HepG2 (cell line): ENCODE measurements around the gene PSMB8. TPM values are rescaled to one million over a fixed set of nuclear protein-coding genes. Genes with fewer than 3 reads are reported as not detected.

Experiments
- ATAC-seq: fragments of 200-7000 bp; cut with Tn5 transposase; 3 replicates; pipeline ENCODE4 v1.9.1; 2020; ENCODE audit warnings: mild to moderate bottlenecking, moderate library complexity
- BruUV-seq: library from RNA; stranded (reverse); fragments of 400-500 nt; replicated peaks from 2 replicates; lab custom pipeline; 2021; lab: Mats Ljungman, UMichigan
- CTCF ChIA-PET: fragments of 300-600 bp; formaldehyde crosslinking; extraction: SDS; loops from one replicate; lab custom pipeline; 2021; ENCODE audit warnings: low total read pairs, inconsistent platforms, low intra/inter-chr PET ratio; lab: Yijun Ruan, JAX
- POLR2A ChIA-PET: fragments of 350-600 bp; sonication (Branson Sonifier 250); formaldehyde crosslinking; loops from one replicate; lab custom pipeline; 2020; ENCODE audit warnings: antibody characterized with exemption, inconsistent platforms; lab: Yijun Ruan, JAX
- DNase-seq: peaks from one replicate; pipeline ENCODE4 v3.0.0-alpha.2; 2015; ENCODE audit warnings: low spot score
- FAIRE-seq: peaks from 3 replicates; lab custom pipeline; 2011; peaks lifted over from hg19 to GRCh38; lab: Jason Lieb, UNC
- H2AFZ ChIP-seq: one replicate; pipeline ENCODE4 v1.6.1; 2011; ENCODE audit warnings: low read length, inconsistent platforms
- H3K27ac ChIP-seq: fragments of 300-600 bp; 3 replicates; pipeline ENCODE4 v1.8.0; 2011; ENCODE audit warnings: mixed run types, mild to moderate bottlenecking, mixed read lengths, low read length, inconsistent platforms; ENCODE audit not compliant: insufficient read depth; ENCODE audit errors: extremely low read length
- H3K27me3 ChIP-seq, 2 experiments: fragments of 200-600 bp in 1 of 2; 2 replicates in 1 of 2; 3 replicates in 1 of 2; pipeline versions ENCODE4 v1.6.0 to v1.8.0; 2011; ENCODE audit warnings: low read length in 2 of 2, mild to moderate bottlenecking in 2 of 2, moderate library complexity in 2 of 2, inconsistent platforms in 1 of 2; ENCODE audit not compliant: insufficient read depth in 2 of 2, control insufficient read depth in 1 of 2
- H3K36me3 ChIP-seq, 2 experiments: fragments of 200-600 bp in 1 of 2; replicated peaks in 1 of 2; 2 replicates in 1 of 2; 3 replicates in 1 of 2; pipeline versions ENCODE4 v1.5.1 to v1.8.0; 2011; ENCODE audit warnings: low read length in 2 of 2, inconsistent platforms in 1 of 2; ENCODE audit not compliant: insufficient read depth in 2 of 2, control insufficient read depth in 1 of 2
- H3K4me1 ChIP-seq: 2 replicates; pipeline ENCODE4 v1.5.1; 2012; ENCODE audit warnings: low read length, inconsistent platforms; ENCODE audit not compliant: insufficient read depth
- H3K4me2 ChIP-seq: 2 replicates; pipeline ENCODE4 v1.6.0; 2011; ENCODE audit warnings: low read depth, low read length, inconsistent platforms
- H3K4me3 ChIP-seq, 3 experiments: fragments of 200-600 bp in 1 of 3; sonication (generic), shearing (Covaris generic) in 1 of 3; replicated peaks in 1 of 3; 2 replicates each; pipeline ENCODE4 v1.5.1; 2011 to 2016; ENCODE audit warnings: low read length in 3 of 3, inconsistent platforms in 2 of 3, low read depth in 2 of 3, mild to moderate bottlenecking in 2 of 3, control low read depth in 1 of 3, mixed read lengths in 1 of 3; ENCODE audit not compliant: insufficient read depth in 1 of 3
- H3K79me2 ChIP-seq: one replicate; pipeline ENCODE4 v1.6.1; 2011; ENCODE audit warnings: low read length, inconsistent platforms; ENCODE audit not compliant: insufficient read depth
- H3K9ac ChIP-seq: 2 replicates; pipeline ENCODE4 v1.6.0; 2011; ENCODE audit warnings: mild to moderate bottlenecking, low read depth, low read length, inconsistent platforms; ENCODE audit not compliant: insufficient read depth
- H3K9me3 ChIP-seq: 2 replicates; pipeline ENCODE4 v1.5.1; 2012; ENCODE audit warnings: mild to moderate bottlenecking, low read length
- H4K20me1 ChIP-seq: 2 replicates; pipeline ENCODE4 v1.6.0; 2011; ENCODE audit warnings: inconsistent platforms, mild to moderate bottlenecking, low read length, moderate library complexity; ENCODE audit not compliant: insufficient read depth
- LCORL ChIP-seq, 2 experiments: fragments of 450-650 bp in 1 of 2; sonication (generic) in 1 of 2; formaldehyde crosslinking in 1 of 2; IDR thresholded peaks; 2 replicates each; pipeline versions ENCODE4 v1.5.0 to v1.6.1; 2017 to 2020; ENCODE audit warnings: antibody characterized with exemption in 1 of 2, missing genetic modification reagents in 1 of 2
- MIXL1 ChIP-seq: IDR thresholded peaks from 2 replicates; pipeline ENCODE4 v1.6.1; 2016
- NR2F2 ChIP-seq: IDR thresholded peaks from 2 replicates; pipeline ENCODE4 v1.6.1; 2012; ENCODE audit warnings: low read depth, inconsistent platforms, borderline replicate concordance
- SMAD3 ChIP-seq: sonication (generic); formaldehyde crosslinking; IDR thresholded peaks from 2 replicates; pipeline ENCODE4 v1.4.0; 2020; ENCODE audit warnings: missing genetic modification reagents
- XRCC5 ChIP-seq: fragments of 200-400 bp; formaldehyde crosslinking; optimal IDR thresholded peaks from 2 replicates; pipeline ENCODE3; 2017; ENCODE audit warnings: mild to moderate bottlenecking, low read length
- ZNF253 ChIP-seq: sonication (generic); formaldehyde crosslinking; IDR thresholded peaks from 2 replicates; pipeline ENCODE4 v1.8.0; 2022; ENCODE audit warnings: mild to moderate bottlenecking, missing genetic modification reagents, borderline replicate concordance
- ZNF570 ChIP-seq: sonication (generic); formaldehyde crosslinking; IDR thresholded peaks from 2 replicates; pipeline ENCODE4 v1.4.0; 2020; ENCODE audit warnings: mild to moderate bottlenecking, missing genetic modification reagents, borderline replicate concordance
- WGBS: methylation state at CpG from one replicate; pipeline ENCODE4 v1.1.6; 2017; ENCODE audit warnings: low lambda C conversion rate; 5-methylcytosine and 5-hydroxymethylcytosine counted together
- in situ Hi-C: cut with HindIII; loops from 2 replicates; pipeline ENCODE4 v1.10.0; 2017; ENCODE audit warnings: low pct_unique_long_range_greater_than_20kb; ENCODE audit not compliant: extremely low pct_ligation_motif_present
- intact Hi-C: fragments of 100-400 bp; cut with micrococcal nuclease; formaldehyde crosslinking; loops from one replicate; pipeline ENCODE4 v1.10.0; 2022; ENCODE audit not compliant: unreplicated experiment
- polyA plus RNA-seq, 8 experiments: library from polyadenylated mRNA; depleted of rRNA in 3 of 8; stranded (reverse) in 7 of 8; unstranded in 1 of 8; fragments of >200 nt; fragmentation: Illumina TruSeq in 4 of 8; extraction: Trizol in 4 of 8; gene quantifications; 2 replicates each; pipeline versions ENCODE4 v1.2.1 to v1.2.3, GENCODE V29; 2011 to 2016; ENCODE audit warnings: low read depth in 4 of 8, missing spikeins in 1 of 8, mixed read lengths in 1 of 8; ENCODE audit not compliant: insufficient read depth in 1 of 8
- total RNA-seq, 5 experiments: library from RNA; depleted of rRNA; stranded (reverse); fragments of >200 nt; fragmentation: Illumina TruSeq; extraction: Trizol; gene quantifications; 2 replicates each; pipeline ENCODE4 v1.2.3, GENCODE V29; 2016; ENCODE audit warnings: low read depth in 1 of 5
- TF ChIP-seq, protein P1 (sequence below): sonication (generic); formaldehyde crosslinking; IDR thresholded peaks from 2 replicates; pipeline ENCODE4 v1.8.1; 2023; ENCODE audit warnings: mild to moderate bottlenecking, inconsistent platforms, moderate library complexity, missing genetic modification reagents, borderline replicate concordance
- TF ChIP-seq, protein P2 (sequence below): IDR thresholded peaks from 2 replicates; pipeline ENCODE4 v1.6.1; 2016; ENCODE audit warnings: low read depth
- TF ChIP-seq, protein P3 (sequence below): sonication (generic); formaldehyde crosslinking; IDR thresholded peaks from 2 replicates; pipeline ENCODE4 v1.4.0; 2020; ENCODE audit warnings: mild to moderate bottlenecking, missing genetic modification reagents
- TF ChIP-seq, protein P4 (sequence below): sonication (generic); formaldehyde crosslinking; IDR thresholded peaks from 2 replicates; pipeline ENCODE4 v1.5.0; 2020; ENCODE audit warnings: mild to moderate bottlenecking, missing genetic modification reagents

PSMB8 gene
- total and polyA plus RNA-seq, 2 of the 13 experiments (the other 11 are each of a cell fraction or from before 2014, with no cell fraction given): 30.7 to 64.7 TPM

DNA sequence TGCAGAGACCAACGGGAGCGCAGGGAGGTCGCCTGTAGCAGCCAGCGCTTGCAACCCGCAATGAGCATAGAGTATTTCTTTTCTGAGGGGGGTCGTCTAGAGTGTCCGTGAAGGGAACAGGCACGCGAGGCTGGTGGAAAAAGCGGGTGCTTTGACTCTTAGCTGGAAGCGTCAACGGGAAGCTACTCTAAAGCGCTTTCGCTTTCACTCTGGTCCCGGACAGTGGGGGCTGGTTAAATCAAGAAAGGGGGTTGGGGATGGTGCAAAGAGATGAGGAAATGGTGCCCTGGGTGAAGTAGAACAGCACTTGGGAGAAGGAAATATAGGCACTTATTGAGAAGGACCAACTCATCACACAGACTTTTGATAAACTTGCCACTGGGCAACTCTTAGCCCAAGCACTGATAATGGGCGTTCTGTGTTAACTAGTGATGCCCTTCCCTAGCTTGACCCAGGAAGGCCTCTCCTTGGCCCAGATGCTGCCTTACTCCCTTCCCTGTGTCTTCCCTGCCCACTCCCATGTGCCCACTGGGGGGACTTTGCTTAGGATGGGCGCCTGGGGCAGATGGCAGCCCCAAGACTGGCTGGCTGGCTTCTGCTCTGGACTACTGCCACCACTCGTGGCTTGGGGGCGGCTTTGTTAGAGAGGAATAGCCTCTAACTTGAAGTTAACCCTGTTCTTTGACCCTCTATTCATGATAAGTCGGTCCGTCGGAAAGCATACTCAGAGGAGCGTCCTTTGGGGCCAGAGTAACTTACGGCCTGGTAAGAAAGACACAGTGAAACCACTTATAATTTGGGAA is 10.7 kb upstream of the PSMB8 start:
- peak; percentile 11 for ATAC-seq
- Histone ChIP-seq H4K20me1 (no peaks in the 10 kb centered on the region), H3K36me3 (peaks cover 0 to 6% of the 10 kb centered on the region in 2 experiments; a peak in 1 of 5 replicates), H3K4me1 (peaks cover 26% of the 10 kb centered on the region), H3K9me3 (no peaks in the 10 kb centered on the region), H3K4me3 (peak overlapping the region; percentile 93 to 96 (median 95)), H3K27ac (no peak overlapping the region), H3K9ac (0 out of 2 replicates have a peak overlapping the region, but pooled peaks have one; percentile 18), H3K4me2 (peak overlapping the region; percentile 98), H3K27me3 (no peaks in the 10 kb centered on the region; a peak in 1 of 5 replicates), H3K79me2 (no peaks in the 10 kb centered on the region), H2AFZ (peak overlapping the region; percentile 57)
- ChIA-PET CTCF (interaction anchor here (1.2 to 2.4 kb wide), 2 partner anchors 14 to 15 kb away, joined by 4 to 39 read pairs; partner anchors contain the start of gene TAP2), POLR2A (interaction anchor here (0.9 to 3.8 kb wide), 6 partner anchors 10 to 117 kb away, joined by 4 to 69 read pairs (median 26); partner anchors contain the start of genes BRD2, PSMB8 and TAP2)
- 5% methylated on average over 23 of the region's 24 CpGs for WGBS
- in situ Hi-C loops: no loop called here
- DNase-seq: no peak
- FAIRE-seq: peak; percentile 47
- intact Hi-C loops: loop anchor here (1.0 kb wide), 1 partner anchor 28 kb away; no protein-coding TSS in a partner anchor
- BruUV-seq: no TSS peak
- TF ChIP-seq SMAD3 (CRISPR knock-in tag) (peak; percentile 10; the same call in 1 of the 2 replicates), MIXL1 (CRISPR knock-in tag) (0 out of 2 replicates have a peak, but pooled peaks have one; percentile 16), ZNF253 (CRISPR knock-in tag) (0 out of 2 replicates have a peak, but pooled peaks have one; percentile 5), LCORL (IDR thresholded peaks at IDR 0.05) (no peak), LCORL (CRISPR knock-in tag; IDR thresholded peaks at IDR 0.05) (no peak; the same call in 1 of the 2 replicates), ZNF570 (CRISPR knock-in tag) (no peak), XRCC5 (peak; percentile 46), NR2F2 (no peak)
- TF ChIP-seq, protein P1, sequence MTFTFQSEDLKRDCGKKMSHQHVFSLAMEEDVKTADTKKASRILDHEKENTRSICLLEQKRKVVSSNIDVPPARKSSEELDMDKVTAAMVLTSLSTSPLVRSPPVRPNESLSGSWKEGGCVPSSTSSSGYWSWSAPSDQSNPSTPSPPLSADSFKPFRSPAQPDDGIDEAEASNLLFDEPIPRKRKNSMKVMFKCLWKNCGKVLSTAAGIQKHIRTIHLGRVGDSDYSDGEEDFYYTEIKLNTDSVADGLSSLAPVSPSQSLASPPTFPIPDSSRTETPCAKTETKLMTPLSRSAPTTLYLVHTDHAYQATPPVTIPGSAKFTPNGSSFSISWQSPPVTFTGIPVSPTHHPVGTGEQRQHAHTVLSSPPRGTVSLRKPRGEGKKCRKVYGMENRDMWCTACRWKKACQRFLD (CRISPR knock-in tag): no peak
- TF ChIP-seq, protein P2, sequence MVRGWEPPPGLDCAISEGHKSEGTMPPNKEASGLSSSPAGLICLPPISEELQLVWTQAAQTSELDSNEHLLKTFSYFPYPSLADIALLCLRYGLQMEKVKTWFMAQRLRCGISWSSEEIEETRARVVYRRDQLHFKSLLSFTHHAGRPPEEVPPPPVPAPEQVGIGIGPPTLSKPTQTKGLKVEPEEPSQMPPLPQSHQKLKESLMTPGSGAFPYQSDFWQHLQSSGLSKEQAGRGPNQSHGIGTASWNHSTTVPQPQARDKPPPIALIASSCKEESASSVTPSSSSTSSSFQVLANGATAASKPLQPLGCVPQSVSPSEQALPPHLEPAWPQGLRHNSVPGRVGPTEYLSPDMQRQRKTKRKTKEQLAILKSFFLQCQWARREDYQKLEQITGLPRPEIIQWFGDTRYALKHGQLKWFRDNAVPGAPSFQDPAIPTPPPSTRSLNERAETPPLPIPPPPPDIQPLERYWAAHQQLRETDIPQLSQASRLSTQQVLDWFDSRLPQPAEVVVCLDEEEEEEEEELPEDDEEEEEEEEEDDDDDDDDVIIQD (CRISPR knock-in tag): 0 out of 2 replicates have a peak, but pooled peaks have one; percentile 1
- TF ChIP-seq, protein P3, sequence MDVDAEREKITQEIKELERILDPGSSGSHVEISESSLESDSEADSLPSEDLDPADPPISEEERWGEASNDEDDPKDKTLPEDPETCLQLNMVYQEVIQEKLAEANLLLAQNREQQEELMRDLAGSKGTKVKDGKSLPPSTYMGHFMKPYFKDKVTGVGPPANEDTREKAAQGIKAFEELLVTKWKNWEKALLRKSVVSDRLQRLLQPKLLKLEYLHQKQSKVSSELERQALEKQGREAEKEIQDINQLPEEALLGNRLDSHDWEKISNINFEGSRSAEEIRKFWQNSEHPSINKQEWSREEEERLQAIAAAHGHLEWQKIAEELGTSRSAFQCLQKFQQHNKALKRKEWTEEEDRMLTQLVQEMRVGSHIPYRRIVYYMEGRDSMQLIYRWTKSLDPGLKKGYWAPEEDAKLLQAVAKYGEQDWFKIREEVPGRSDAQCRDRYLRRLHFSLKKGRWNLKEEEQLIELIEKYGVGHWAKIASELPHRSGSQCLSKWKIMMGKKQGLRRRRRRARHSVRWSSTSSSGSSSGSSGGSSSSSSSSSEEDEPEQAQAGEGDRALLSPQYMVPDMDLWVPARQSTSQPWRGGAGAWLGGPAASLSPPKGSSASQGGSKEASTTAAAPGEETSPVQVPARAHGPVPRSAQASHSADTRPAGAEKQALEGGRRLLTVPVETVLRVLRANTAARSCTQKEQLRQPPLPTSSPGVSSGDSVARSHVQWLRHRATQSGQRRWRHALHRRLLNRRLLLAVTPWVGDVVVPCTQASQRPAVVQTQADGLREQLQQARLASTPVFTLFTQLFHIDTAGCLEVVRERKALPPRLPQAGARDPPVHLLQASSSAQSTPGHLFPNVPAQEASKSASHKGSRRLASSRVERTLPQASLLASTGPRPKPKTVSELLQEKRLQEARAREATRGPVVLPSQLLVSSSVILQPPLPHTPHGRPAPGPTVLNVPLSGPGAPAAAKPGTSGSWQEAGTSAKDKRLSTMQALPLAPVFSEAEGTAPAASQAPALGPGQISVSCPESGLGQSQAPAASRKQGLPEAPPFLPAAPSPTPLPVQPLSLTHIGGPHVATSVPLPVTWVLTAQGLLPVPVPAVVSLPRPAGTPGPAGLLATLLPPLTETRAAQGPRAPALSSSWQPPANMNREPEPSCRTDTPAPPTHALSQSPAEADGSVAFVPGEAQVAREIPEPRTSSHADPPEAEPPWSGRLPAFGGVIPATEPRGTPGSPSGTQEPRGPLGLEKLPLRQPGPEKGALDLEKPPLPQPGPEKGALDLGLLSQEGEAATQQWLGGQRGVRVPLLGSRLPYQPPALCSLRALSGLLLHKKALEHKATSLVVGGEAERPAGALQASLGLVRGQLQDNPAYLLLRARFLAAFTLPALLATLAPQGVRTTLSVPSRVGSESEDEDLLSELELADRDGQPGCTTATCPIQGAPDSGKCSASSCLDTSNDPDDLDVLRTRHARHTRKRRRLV (CRISPR knock-in tag): no peak
- TF ChIP-seq, protein P4, sequence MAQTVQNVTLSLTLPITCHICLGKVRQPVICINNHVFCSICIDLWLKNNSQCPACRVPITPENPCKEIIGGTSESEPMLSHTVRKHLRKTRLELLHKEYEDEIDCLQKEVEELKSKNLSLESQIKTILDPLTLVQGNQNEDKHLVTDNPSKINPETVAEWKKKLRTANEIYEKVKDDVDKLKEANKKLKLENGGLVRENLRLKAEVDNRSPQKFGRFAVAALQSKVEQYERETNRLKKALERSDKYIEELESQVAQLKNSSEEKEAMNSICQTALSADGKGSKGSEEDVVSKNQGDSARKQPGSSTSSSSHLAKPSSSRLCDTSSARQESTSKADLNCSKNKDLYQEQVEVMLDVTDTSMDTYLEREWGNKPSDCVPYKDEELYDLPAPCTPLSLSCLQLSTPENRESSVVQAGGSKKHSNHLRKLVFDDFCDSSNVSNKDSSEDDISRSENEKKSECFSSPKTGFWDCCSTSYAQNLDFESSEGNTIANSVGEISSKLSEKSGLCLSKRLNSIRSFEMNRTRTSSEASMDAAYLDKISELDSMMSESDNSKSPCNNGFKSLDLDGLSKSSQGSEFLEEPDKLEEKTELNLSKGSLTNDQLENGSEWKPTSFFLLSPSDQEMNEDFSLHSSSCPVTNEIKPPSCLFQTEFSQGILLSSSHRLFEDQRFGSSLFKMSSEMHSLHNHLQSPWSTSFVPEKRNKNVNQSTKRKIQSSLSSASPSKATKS (CRISPR knock-in tag): 0 out of 2 replicates have a peak, but pooled peaks have one; percentile 2
